Heart left ventricle (tissue), 16 donors: ENCODE results near the gene CALM1. TPM values are rescaled to one million over a fixed set of nuclear protein-coding genes. Genes with fewer than 3 reads are reported as not detected.

Experiments
- ATAC-seq, 4 donors: fragments of 200-7000 bp; cut with Tn5 transposase; one replicate each; pipeline ENCODE4 v1.9.1; 2020 to 2022; ENCODE audit warnings: moderate library complexity in 4 of 4, mild to moderate bottlenecking in 3 of 4, moderate number of reproducible peaks in 1 of 4
- DNase-seq, 5 donors: peaks; one replicate each; pipeline ENCODE4 v3.0.0-alpha.2; 2020
- H3K27ac ChIP-seq, 12 donors: fragments of 200-600 bp; sonication (generic) in 4 of 12; one replicate each; pipeline versions ENCODE4 v1.5.0 to v1.8.0; 2016 to 2022; ENCODE audit warnings: mild to moderate bottlenecking in 2 of 12
- H3K27me3 ChIP-seq, 9 donors: fragments of 200-600 bp; sonication (generic) in 2 of 9; one replicate each; pipeline versions ENCODE4 v1.5.1 to v1.8.0; 2016 to 2022; ENCODE audit warnings: mild to moderate bottlenecking in 3 of 9
- H3K36me3 ChIP-seq, 9 donors: fragments of 200-600 bp; sonication (generic) in 2 of 9; one replicate each; pipeline versions ENCODE4 v1.5.0 to v1.8.0; 2018 to 2022; ENCODE audit warnings: mild to moderate bottlenecking in 2 of 9
- H3K4me1 ChIP-seq, 12 donors: fragments of 200-600 bp; sonication (generic) in 4 of 12; one replicate each; pipeline versions ENCODE4 v1.5.0 to v1.8.0; 2016 to 2022; ENCODE audit warnings: mild to moderate bottlenecking in 3 of 12
- H3K4me3 ChIP-seq, 12 donors: fragments of 200-600 bp; sonication (generic) in 4 of 12; one replicate each; pipeline versions ENCODE4 v1.5.0 to v1.8.0; 2017 to 2022; ENCODE audit warnings: mild to moderate bottlenecking in 9 of 12, moderate library complexity in 4 of 12
- H3K9me3 ChIP-seq, 12 donors: fragments of 200-600 bp; sonication (generic) in 4 of 12; one replicate each; pipeline versions ENCODE4 v1.5.0 to v1.8.0; 2016 to 2022; ENCODE audit warnings: mild to moderate bottlenecking in 1 of 12
- POLR2A ChIP-seq, 2 donors: fragments of 450-650 bp; IDR thresholded peaks; one replicate each; pipeline ENCODE4 v1.6.1; 2017; ENCODE audit warnings: antibody characterized with exemption in 2 of 2, mild to moderate bottlenecking in 2 of 2, moderate library complexity in 2 of 2
- WGBS, 4 donors: extraction: QIAGEN DNeasy Blood & Tissue Kit in 2 of 4; methylation state at CpG; one replicate each; pipeline versions ENCODE4 v1.1.5 to v1.1.7; 2013 to 2018; 5-methylcytosine and 5-hydroxymethylcytosine counted together
- intact Hi-C, 10 donors: fragments of 100-400 bp; cut with DNase I; formaldehyde crosslinking; loops; one replicate each; pipeline versions ENCODE4 v1.11.1 to v1.14.2; 2022
- polyA plus RNA-seq, 2 donors: library from polyadenylated mRNA; stranded (reverse); fragments of 200-250 nt; gene quantifications; one replicate each; pipeline ENCODE4 v1.2.3, GENCODE V29; 2013
- total RNA-seq, 9 donors: library from RNA; depleted of rRNA in 2 of 9; stranded (reverse); fragments of >200 nt in 2 of 9; fragmentation: NEBNext Ultra II Directional in 3 of 9; extraction: Animal tissue kit (Norgen Biotek cat#: 25700) in 3 of 9; gene quantifications; one replicate each; pipeline versions ENCODE4 v1.1.0 to v1.2.4, GENCODE V29; 2016 to 2023
- TF ChIP-seq, protein P1 (sequence below), 12 donors: fragments of 200-600 bp; sonication (generic) in 4 of 12; IDR thresholded peaks; one replicate each; pipeline versions ENCODE4 v1.5.0 to v1.8.0; 2018 to 2022; ENCODE audit warnings: antibody characterized with exemption in 12 of 12, mild to moderate bottlenecking in 5 of 12
- donor health status: ischemic (EF 13 %, LVEDD 7.1; RV severe dilation, severe dysfunction).
- donor health status: healthy with polysubstance abuse.
- donor health status: DM: no; HTN: yes; CAD: no.
- donor health status: DM: no; HTN: no; CAD: no.
- donor health status: ischemic (EF 25% LVEDD 6.9; RV normal size, moderate dysfunction).
- donor health status: ischemic (EF 25% LVEDD 5.7; RV mildly dilated, moderate dysfunction).
- donor health status: healthy.
- donor health status: DM: yes; HTN: yes; CAD: no.
- donor health status: ischemic (EF 35%, LVEDD 5.7; RV mildly dilated, moderate dysfunction).
- donor health status: nonischemic (EF 11% LVEDD 7.7; RV severe dilation, severe dysfunction).
- donor health status: DM: yes; HTN: yes; CAD: no.
- donor health status: PGD.
- donor health status: ischemic (EF 29% LVEDD 5.4; RV normal size, mild dysfunction).
- donor health status: nonischemic (EF 23%, LVEDD 6.1; RV moderate dilation, normal function).

Gene CALM1
- total and polyA plus RNA-seq, 11 donors = 307 to 784 (median 440) TPM

DNA sequence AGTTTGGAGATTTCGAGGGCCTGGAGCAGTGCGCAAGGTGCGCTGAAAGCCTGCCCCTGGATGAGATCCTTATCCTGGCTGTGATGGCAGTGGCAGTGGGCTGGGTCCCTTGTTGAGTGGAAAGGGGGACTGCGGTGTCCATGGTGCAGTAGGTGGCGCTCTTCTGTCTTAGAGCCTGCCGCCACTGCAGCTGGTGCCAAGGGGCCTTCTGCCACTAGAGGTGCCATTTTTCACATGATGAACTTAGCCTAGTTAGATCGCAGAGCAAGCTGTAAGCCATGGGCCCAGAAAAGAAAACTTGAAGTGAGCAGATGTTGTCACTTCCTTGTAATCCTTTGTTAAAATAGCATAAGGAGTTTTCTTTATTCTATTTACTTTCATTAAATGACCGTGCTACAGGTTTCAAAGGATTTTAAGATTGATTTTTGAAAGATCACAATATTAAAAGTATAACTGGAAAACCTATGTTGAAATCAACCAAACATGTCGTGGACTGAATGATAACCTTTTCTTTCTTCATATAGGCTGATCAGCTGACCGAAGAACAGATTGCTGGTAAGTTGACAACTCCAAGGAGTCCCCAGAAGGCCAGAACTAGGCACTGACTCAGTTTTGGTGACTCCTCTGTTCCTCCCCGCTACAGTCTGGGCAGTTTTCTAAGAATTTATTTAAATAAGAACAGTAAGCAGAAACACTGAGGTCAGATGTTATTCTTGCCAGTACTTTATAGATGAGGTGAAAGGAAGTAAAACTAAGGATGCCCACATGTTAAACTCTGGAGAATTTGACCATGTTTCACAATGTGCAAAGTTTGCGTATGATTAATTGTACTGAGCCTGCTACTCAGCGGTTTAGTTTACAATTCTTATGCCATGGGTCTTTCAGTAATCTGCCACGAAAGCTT lies 3.0 kb downstream of the CALM1 start:
- 27 to 33% (median 29%) methylated on average over 14 of the region's 14 CpGs for WGBS, 4 donors
- TF ChIP-seq, protein P1, sequence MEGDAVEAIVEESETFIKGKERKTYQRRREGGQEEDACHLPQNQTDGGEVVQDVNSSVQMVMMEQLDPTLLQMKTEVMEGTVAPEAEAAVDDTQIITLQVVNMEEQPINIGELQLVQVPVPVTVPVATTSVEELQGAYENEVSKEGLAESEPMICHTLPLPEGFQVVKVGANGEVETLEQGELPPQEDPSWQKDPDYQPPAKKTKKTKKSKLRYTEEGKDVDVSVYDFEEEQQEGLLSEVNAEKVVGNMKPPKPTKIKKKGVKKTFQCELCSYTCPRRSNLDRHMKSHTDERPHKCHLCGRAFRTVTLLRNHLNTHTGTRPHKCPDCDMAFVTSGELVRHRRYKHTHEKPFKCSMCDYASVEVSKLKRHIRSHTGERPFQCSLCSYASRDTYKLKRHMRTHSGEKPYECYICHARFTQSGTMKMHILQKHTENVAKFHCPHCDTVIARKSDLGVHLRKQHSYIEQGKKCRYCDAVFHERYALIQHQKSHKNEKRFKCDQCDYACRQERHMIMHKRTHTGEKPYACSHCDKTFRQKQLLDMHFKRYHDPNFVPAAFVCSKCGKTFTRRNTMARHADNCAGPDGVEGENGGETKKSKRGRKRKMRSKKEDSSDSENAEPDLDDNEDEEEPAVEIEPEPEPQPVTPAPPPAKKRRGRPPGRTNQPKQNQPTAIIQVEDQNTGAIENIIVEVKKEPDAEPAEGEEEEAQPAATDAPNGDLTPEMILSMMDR (IDR thresholded peaks at IDR 0.05) = peak; percentile 97 to 100 (median 99)
- no peak for TF ChIP-seq POLR2A (IDR thresholded peaks at IDR 0.05)
- H3K36me3 ChIP-seq = peaks cover 0 to 50% (median 48%) of the 10 kb centered on the region in 9 donors
- ATAC-seq (peak; percentile 70 to 85 (median 77)), DNase-seq (peak; percentile 90 to 93 (median 92))
- H3K9me3 ChIP-seq = no peaks in the 10 kb centered on the region
- H3K4me3 ChIP-seq = peak overlapping the region in 11 of 12 donors; percentile 68 to 100 (median 98)
- H3K27ac ChIP-seq = peak overlapping the region in 11 of 12 donors; percentile 43 to 96 (median 93)
- intact Hi-C loops = loop anchor here (1.0 to 10.0 kb wide), 18 partner anchors 67 to 663 kb away; partner anchors contain the start of genes NRDE2 (in 4 of the 10) and RPS6KA5 (in 1 of the 10)
- no peaks in the 10 kb centered on the region for H3K27me3 ChIP-seq
- H3K4me1 ChIP-seq = peaks cover 20 to 62% (median 49%) of the 10 kb centered on the region in 12 donors

DNA sequence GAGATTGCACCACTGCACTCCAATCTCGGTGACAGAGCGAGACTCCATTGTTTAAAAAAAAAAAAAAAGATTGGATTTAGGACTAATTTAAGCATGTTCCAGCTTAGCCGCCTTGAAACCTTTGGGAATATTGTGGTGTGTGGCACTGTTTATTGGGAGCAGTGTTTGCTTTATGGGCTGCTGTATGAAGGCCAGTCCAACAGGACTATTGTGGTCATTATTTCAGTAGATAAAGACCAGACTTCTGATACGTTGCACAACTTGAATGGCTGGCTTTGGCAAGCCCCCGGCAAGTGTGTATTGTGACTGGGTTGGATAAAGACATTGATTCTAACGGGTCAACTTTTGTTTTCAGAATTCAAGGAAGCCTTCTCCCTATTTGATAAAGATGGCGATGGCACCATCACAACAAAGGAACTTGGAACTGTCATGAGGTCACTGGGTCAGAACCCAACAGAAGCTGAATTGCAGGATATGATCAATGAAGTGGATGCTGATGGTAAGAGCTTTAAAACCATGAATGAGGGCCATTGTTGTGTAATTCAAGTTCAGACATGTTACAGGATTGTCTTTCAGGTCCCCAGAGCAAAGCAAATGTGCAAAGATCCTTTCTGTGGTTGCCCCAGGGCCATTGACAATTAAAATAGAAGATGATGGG lies 4.2 kb downstream of the CALM1 start:
- intact Hi-C loops = loop anchor here in 5 of 10 donors (5.0 to 10.0 kb wide), 5 partner anchors 111 to 356 kb away; no protein-coding TSS in a partner anchor
- H3K27me3 ChIP-seq = no peaks in the 10 kb centered on the region
- DNase-seq (no peak), ATAC-seq (no peak)
- peak overlapping the region in 2 of 12 donors; percentile 89 to 92 for H3K4me3 ChIP-seq
- peaks cover 20 to 66% (median 51%) of the 10 kb centered on the region in 12 donors for H3K4me1 ChIP-seq
- TF ChIP-seq, protein P1 (IDR thresholded peaks at IDR 0.05) = no peak
- no peak for TF ChIP-seq POLR2A (IDR thresholded peaks at IDR 0.05)
- WGBS, 4 donors = 45 to 58% (median 50%) methylated on average over 7 of the region's 7 CpGs
- H3K27ac ChIP-seq = peak overlapping the region in 9 of 12 donors; percentile 27 to 96 (median 93)
- H3K9me3 ChIP-seq = no peaks in the 10 kb centered on the region
- H3K36me3 ChIP-seq = peaks cover 0 to 62% (median 60%) of the 10 kb centered on the region in 9 donors

DNA sequence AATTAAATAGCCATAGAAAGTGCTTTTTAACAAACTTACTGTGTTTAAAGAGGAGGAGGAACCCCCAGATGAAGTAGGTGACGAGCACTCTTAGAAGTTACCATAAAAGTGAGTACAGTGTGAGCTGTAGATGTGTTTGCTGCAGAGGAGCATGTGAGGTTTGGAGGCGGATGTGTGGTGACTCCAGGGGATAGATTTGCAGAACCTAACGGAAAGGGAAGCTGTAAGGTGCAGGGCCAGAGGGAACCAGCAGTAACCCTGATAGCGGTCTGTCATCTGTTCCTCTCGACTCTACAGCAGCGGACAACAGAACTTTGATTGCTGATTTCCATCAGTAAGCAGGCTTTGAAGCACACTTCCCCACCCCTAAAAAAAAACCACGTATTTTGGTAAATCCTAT lies 5.2 kb downstream of the CALM1 start:
- Histone ChIP-seq H3K27me3 (no peaks in the 10 kb centered on the region), H3K9me3 (no peaks in the 10 kb centered on the region), H3K27ac (peak overlapping the region in 5 of 12 donors; percentile 17 to 94 (median 52)), H3K36me3 (peaks cover 0 to 72% (median 69%) of the 10 kb centered on the region in 9 donors), H3K4me3 (no peak overlapping the region), H3K4me1 (peaks cover 20 to 62% (median 48%) of the 10 kb centered on the region in 12 donors)
- ATAC-seq (no peak), DNase-seq (no peak)
- TF ChIP-seq, protein P1 (IDR thresholded peaks at IDR 0.05) = no peak
- no peak for TF ChIP-seq POLR2A (IDR thresholded peaks at IDR 0.05)
- WGBS, 4 donors = 45 to 53% (median 50%) methylated on average over 7 of the region's 7 CpGs
- intact Hi-C loops = loop anchor here in 5 of 10 donors (5.0 to 10.0 kb wide), 5 partner anchors 110 to 355 kb away; no protein-coding TSS in a partner anchor
